ENCODE results near the gene SLC4A8.

DNA sequence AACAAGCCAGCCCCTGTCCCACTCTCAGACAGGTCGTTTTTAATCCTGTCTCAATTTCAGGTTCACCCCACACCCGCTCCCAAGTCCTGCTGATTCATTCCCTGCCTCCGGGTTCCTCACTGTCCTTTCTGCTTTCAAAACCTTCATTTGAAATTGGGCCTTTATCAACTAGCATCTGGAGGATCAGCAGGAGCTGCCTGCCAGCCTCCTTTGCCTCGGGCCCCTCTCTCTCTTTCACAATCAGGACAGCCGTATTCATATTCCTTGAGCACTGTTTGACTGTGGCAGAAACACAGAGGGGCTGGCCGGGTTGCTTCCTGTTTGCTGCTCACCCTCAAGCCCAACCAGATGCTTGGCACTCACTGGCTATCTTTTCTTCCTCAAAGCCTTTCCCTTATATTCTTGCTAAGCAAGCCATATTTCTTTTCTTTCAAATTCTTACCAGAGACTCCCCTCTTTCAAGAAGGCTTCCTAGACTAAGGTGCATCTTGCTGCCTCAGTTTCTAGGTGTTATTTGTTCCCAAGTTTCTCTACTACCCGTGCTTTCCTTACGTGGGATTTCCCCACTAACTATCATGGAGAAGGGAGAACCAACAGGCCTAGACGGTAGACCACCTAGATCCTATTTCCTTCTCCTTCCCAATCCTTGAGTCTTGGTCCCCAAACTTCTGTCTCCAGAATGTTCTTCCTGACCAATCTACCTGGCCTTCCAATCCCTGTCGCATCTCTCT lies 36.4 kb upstream of the SLC4A8 start:
- no peak for TF ChIP-seq POLR2A (IDR thresholded peaks at IDR 0.05)
- TF ChIP-seq, protein P1, sequence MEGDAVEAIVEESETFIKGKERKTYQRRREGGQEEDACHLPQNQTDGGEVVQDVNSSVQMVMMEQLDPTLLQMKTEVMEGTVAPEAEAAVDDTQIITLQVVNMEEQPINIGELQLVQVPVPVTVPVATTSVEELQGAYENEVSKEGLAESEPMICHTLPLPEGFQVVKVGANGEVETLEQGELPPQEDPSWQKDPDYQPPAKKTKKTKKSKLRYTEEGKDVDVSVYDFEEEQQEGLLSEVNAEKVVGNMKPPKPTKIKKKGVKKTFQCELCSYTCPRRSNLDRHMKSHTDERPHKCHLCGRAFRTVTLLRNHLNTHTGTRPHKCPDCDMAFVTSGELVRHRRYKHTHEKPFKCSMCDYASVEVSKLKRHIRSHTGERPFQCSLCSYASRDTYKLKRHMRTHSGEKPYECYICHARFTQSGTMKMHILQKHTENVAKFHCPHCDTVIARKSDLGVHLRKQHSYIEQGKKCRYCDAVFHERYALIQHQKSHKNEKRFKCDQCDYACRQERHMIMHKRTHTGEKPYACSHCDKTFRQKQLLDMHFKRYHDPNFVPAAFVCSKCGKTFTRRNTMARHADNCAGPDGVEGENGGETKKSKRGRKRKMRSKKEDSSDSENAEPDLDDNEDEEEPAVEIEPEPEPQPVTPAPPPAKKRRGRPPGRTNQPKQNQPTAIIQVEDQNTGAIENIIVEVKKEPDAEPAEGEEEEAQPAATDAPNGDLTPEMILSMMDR (IDR thresholded peaks at IDR 0.05): no peak
